ENCODE measurements around the gene SUMO2. TPM values are rescaled to one million over a fixed set of nuclear protein-coding genes. Genes with fewer than 3 reads are reported as not detected.

SUMO2 gene
- total and polyA plus RNA-seq, 2 of the 8 experiments (the other 6 are each of a cell fraction or from before 2014, with no cell fraction given) = 184 to 779 TPM

GRCh38 chr17:75152922-75153779, 29.6 kb downstream of the SUMO2 start (continued):
- TF ChIP-seq CHD7 (IDR thresholded peaks at IDR 0.05; ENCODE audit: insufficient replicate concordance, low read length) (no peak), SIN3A (conservative IDR thresholded peaks at IDR 0.05 in 1 of 2, IDR thresholded peaks at IDR 0.05 in 1 of 2; ENCODE audit: low read depth in 1 of 2, low read length in 2 of 2) (peak in 1 of 2 experiments; percentile 73; a peak in 2 of 4 replicates), EGR1 (IDR thresholded peaks at IDR 0.05; ENCODE audit: borderline replicate concordance, low read depth, low read length) (no peak), POU5F1 (IDR thresholded peaks at IDR 0.05; ENCODE audit: low read depth, low read length) (no peak), RFX5 (IDR thresholded peaks at IDR 0.05; ENCODE audit: borderline replicate concordance, low read depth, low read length) (no peak), CBX5 (IDR thresholded peaks at IDR 0.05; ENCODE audit: low read depth, low read length) (no peak)

Measured in H1 (cell line).